IMR-90 (cell line): ENCODE measurements around the gene FNBP1. TPM values are rescaled to one million over a fixed set of nuclear protein-coding genes. Genes with fewer than 3 reads are reported as not detected.

ENCODE experiments used
- ATAC-seq: fragments of 200-7000 bp; cut with Tn5 transposase; 2 replicates; pipeline ENCODE4 v1.9.1; 2020; ENCODE audit warnings: low read depth, mild to moderate bottlenecking, moderate library complexity
- BruUV-seq: library from RNA; stranded (reverse); fragments of 400-500 nt; replicated peaks from 2 replicates; lab custom pipeline; 2021; lab: Mats Ljungman, UMichigan
- CTCF ChIA-PET: fragments of 300-600 bp; formaldehyde crosslinking; extraction: SDS; loops from one replicate; lab custom pipeline; 2021; ENCODE audit warnings: antibody characterized with exemption; lab: Yijun Ruan, JAX
- POLR2A ChIA-PET: fragments of 300-600 bp; sonication (Branson Sonifier 250); formaldehyde crosslinking; loops from one replicate; lab custom pipeline; 2022; ENCODE audit warnings: antibody characterized with exemption; ENCODE audit not compliant: unreplicated experiment; lab: Charles Lee
- DNase-seq: peaks from one replicate; pipeline ENCODE4 v3.0.0; 2013
- H2AFZ ChIP-seq: replicated peaks from 2 replicates; pipeline ENCODE3; 2013; ENCODE audit warnings: low read length, mild to moderate bottlenecking; ENCODE audit not compliant: poor library complexity
- H2AK5ac ChIP-seq: 2 replicates; pipeline ENCODE4 v1.6.1; 2013; ENCODE audit warnings: low read depth, low read length, inconsistent platforms
- H2AK9ac ChIP-seq: replicated peaks from 2 replicates; pipeline ENCODE3; 2013; ENCODE audit warnings: mild to moderate bottlenecking, low read depth, low read length, moderate library complexity; ENCODE audit not compliant: poor library complexity
- H2BK120ac ChIP-seq: 2 replicates; pipeline ENCODE4 v1.6.1; 2013; ENCODE audit warnings: low read depth, low read length, inconsistent platforms
- H2BK15ac ChIP-seq: 3 replicates; pipeline ENCODE4 v1.6.1; 2013; ENCODE audit warnings: low read depth, low read length, inconsistent platforms
- H2BK20ac ChIP-seq: 2 replicates; pipeline ENCODE4 v1.6.1; 2013; ENCODE audit warnings: low read depth, mild to moderate bottlenecking, inconsistent platforms, low read length, moderate library complexity
- H2BK5ac ChIP-seq: 2 replicates; pipeline ENCODE4 v1.6.1; 2013; ENCODE audit warnings: mild to moderate bottlenecking, low read depth, low read length, inconsistent platforms; ENCODE audit not compliant: poor library complexity, severe bottlenecking
- H3K14ac ChIP-seq: replicated peaks from 2 replicates; pipeline ENCODE4 v1.6.1; 2013; ENCODE audit warnings: low read depth, low read length, inconsistent platforms
- H3K18ac ChIP-seq: 2 replicates; pipeline ENCODE4 v1.6.1; 2013; ENCODE audit warnings: low read depth, low read length, control low read depth
- H3K23ac ChIP-seq: 2 replicates; pipeline ENCODE4 v1.6.1; 2013; ENCODE audit warnings: low read depth, low read length, inconsistent platforms
- H3K27ac ChIP-seq: 2 replicates; pipeline ENCODE4 v1.5.1; 2013; ENCODE audit warnings: mild to moderate bottlenecking, control low read depth, low read length; ENCODE audit not compliant: insufficient read depth
- H3K27me3 ChIP-seq: 2 replicates; pipeline ENCODE4 v1.6.1; 2013; ENCODE audit warnings: low read length; ENCODE audit not compliant: control insufficient read depth, insufficient read depth
- H3K36me3 ChIP-seq: 2 replicates; pipeline ENCODE4 v1.6.1; 2013; ENCODE audit warnings: low read length, mixed read lengths; ENCODE audit not compliant: control insufficient read depth, insufficient read depth
- H3K4ac ChIP-seq: 2 replicates; pipeline ENCODE4 v1.6.1; 2013; ENCODE audit warnings: low read depth, low read length, inconsistent platforms
- H3K4me1 ChIP-seq: 2 replicates; pipeline ENCODE4 v1.6.1; 2013; ENCODE audit warnings: low read length, mixed read lengths; ENCODE audit not compliant: control insufficient read depth, insufficient read depth
- H3K4me2 ChIP-seq: 2 replicates; pipeline ENCODE4 v1.6.1; 2013; ENCODE audit warnings: low read depth, mild to moderate bottlenecking, control low read depth, low read length, moderate library complexity
- H3K4me3 ChIP-seq: 2 replicates; pipeline ENCODE4 v1.5.1; 2013; ENCODE audit warnings: low read depth, mild to moderate bottlenecking, control low read depth, low read length, moderate library complexity; ENCODE audit not compliant: insufficient read depth
- H3K56ac ChIP-seq: 2 replicates; pipeline ENCODE4 v1.6.1; 2013; ENCODE audit warnings: low read length, inconsistent platforms; ENCODE audit not compliant: insufficient read depth; ENCODE audit errors: extremely low read depth
- H3K79me1 ChIP-seq, 2 experiments: 2 replicates each; pipeline ENCODE4 v1.6.1; 2013; ENCODE audit warnings: low read length in 2 of 2, inconsistent platforms in 1 of 2, low read depth in 1 of 2
- H3K9ac ChIP-seq: 2 replicates; pipeline ENCODE4 v1.6.1; 2013; ENCODE audit warnings: low read depth, low read length, control low read depth
- H3K9me1 ChIP-seq: 2 replicates; pipeline ENCODE4 v1.6.1; 2013; ENCODE audit warnings: low read length, inconsistent platforms; ENCODE audit not compliant: insufficient read depth
- H3K9me3 ChIP-seq: 2 replicates; pipeline ENCODE4 v1.6.1; 2013; ENCODE audit warnings: low read length; ENCODE audit not compliant: control insufficient read depth, insufficient read depth
- H4K20me1 ChIP-seq: 2 replicates; pipeline ENCODE4 v1.6.1; 2013; ENCODE audit warnings: low read length, inconsistent platforms; ENCODE audit not compliant: insufficient read depth
- H4K5ac ChIP-seq: 2 replicates; pipeline ENCODE4 v1.6.1; 2013; ENCODE audit warnings: mild to moderate bottlenecking, low read depth, low read length, control low read depth
- H4K8ac ChIP-seq, 2 experiments: 2 replicates each; pipeline ENCODE4 v1.6.1; 2013; ENCODE audit warnings: low read depth in 2 of 2, low read length in 2 of 2, control low read depth in 1 of 2, inconsistent platforms in 1 of 2
- H4K91ac ChIP-seq: 2 replicates; pipeline ENCODE4 v1.6.1; 2013; ENCODE audit warnings: low read depth, low read length, inconsistent platforms; ENCODE audit not compliant: insufficient read depth
- CTCF ChIP-seq: conservative IDR thresholded peaks from 2 replicates; pipeline ENCODE4 v1.5.1; 2012; ENCODE audit warnings: mild to moderate bottlenecking, low read depth, low read length, improper control_type of control experiment
- FOS ChIP-seq: fragments of 150-350 bp; IDR thresholded peaks from 2 replicates; pipeline ENCODE4 v1.6.1; 2016; ENCODE audit warnings: low read depth, low read length
- RAD21 ChIP-seq: IDR thresholded peaks from 2 replicates; pipeline ENCODE4 v1.6.1; 2012; ENCODE audit warnings: low read length, improper control_type of control experiment
- USF2 ChIP-seq: fragments of 150-350 bp; IDR thresholded peaks from 2 replicates; pipeline ENCODE4 v1.6.1; 2017; ENCODE audit warnings: mild to moderate bottlenecking, antibody characterized with exemption, low read length, low read depth
- WGBS, 2 experiments: methylation state at CpG; one replicate each; pipeline versions ENCODE4 v1.1.5 to v1.1.7; 2013; ENCODE audit warnings: missing lambda C conversion rate in 2 of 2; ENCODE audit not compliant: insufficient read length in 1 of 2; ENCODE audit errors: extremely low coverage in 2 of 2; 5-methylcytosine and 5-hydroxymethylcytosine counted together
- dilution Hi-C: fragments of 300-500 bp; cut with HindIII; formaldehyde crosslinking; loops from one replicate; pipeline ENCODE4 v1.14.3; 2018; ENCODE audit warnings: low sequenced_read_pairs; ENCODE audit not compliant: unreplicated experiment
- in situ Hi-C: fragments of 300-500 bp; cut with MboI; formaldehyde crosslinking; loops from 3 replicates; pipeline ENCODE4 v1.14.3; 2019; ENCODE audit warnings: low sequenced_read_pairs, inconsistent platforms, mixed read lengths
- intact Hi-C: fragments of 100-400 bp; cut with micrococcal nuclease; formaldehyde crosslinking; loops from 2 replicates; pipeline ENCODE4 v1.10.0; 2022
- polyA plus RNA-seq, 3 experiments: library from polyadenylated mRNA; depleted of rRNA; stranded (reverse); fragments of >200 nt; gene quantifications; 2 replicates each; pipeline ENCODE4 v1.2.3, GENCODE V29; 2012; ENCODE audit warnings: low replicate concordance in 1 of 3
- total RNA-seq: library from RNA; depleted of rRNA; stranded (reverse); fragments of >200 nt; gene quantifications from 2 replicates; pipeline ENCODE4 v1.2.3, GENCODE V29; 2012

FNBP1 gene
- total and polyA plus RNA-seq, 2 of the 4 experiments (the other 2 are of a cell fraction) = 10.3 to 15.4 TPM

- CTCF ChIA-PET = no interaction called here
- peaks cover 17% of the 10 kb centered on the region for H3K4me1 ChIP-seq
- TF ChIP-seq RAD21 (no peak), CTCF (no peak), FOS (no peak), USF2 (no peak)
- H3K14ac ChIP-seq = no peak overlapping the region
- no peak overlapping the region for H3K4me3 ChIP-seq
- no peak overlapping the region for H2BK20ac ChIP-seq
- H2BK120ac ChIP-seq = no peak overlapping the region
- no peaks in the 10 kb centered on the region for H4K20me1 ChIP-seq
- H2AFZ ChIP-seq = no peak overlapping the region
- intact Hi-C loops (loop anchor here (5.0 kb wide), 1 partner anchor 112 kb away; the partner anchor contains the start of gene FNBP1), dilution Hi-C loops (no loop called here), in situ Hi-C loops (no loop called here)
- no peak overlapping the region for H3K18ac ChIP-seq
- no peaks in the 10 kb centered on the region for H3K9me3 ChIP-seq
- H3K4ac ChIP-seq = no peak overlapping the region
- H3K27ac ChIP-seq = no peak overlapping the region
- POLR2A ChIA-PET = no interaction called here
- H2BK5ac ChIP-seq = no peak overlapping the region
- H3K79me1 ChIP-seq = 0 out of 4 replicates have a peak, but pooled peaks cover 0 to 7% of the 10 kb centered on the region in 2 experiments
- no peak overlapping the region for H3K9ac ChIP-seq
- H3K4me2 ChIP-seq = no peak overlapping the region
- H3K27me3 ChIP-seq = no peaks in the 10 kb centered on the region
- H4K5ac ChIP-seq = no peak overlapping the region
- H3K23ac ChIP-seq = no peak overlapping the region
- no peak for DNase-seq
- no peak overlapping the region for H2AK9ac ChIP-seq
- H3K36me3 ChIP-seq = peaks cover 12% of the 10 kb centered on the region
- H2BK15ac ChIP-seq = no peak overlapping the region; the same call in 2 of the 3 replicates
- WGBS, 2 experiments = no CpG with 5 or more reads among the region's 2 CpGs
- no peak for ATAC-seq
- peaks cover 6% of the 10 kb centered on the region; the same call in 1 of the 2 replicates for H3K9me1 ChIP-seq
- no TSS peak for BruUV-seq
- no peak overlapping the region for H4K8ac ChIP-seq
- no peak overlapping the region for H3K56ac ChIP-seq
- no peak overlapping the region for H4K91ac ChIP-seq
- no peak overlapping the region for H2AK5ac ChIP-seq
Observed at GRCh38 chr9:129930743-129931142, 112.2 kb downstream of the FNBP1 start.
